Panc1 (cell line): Measurements from ENCODE around the gene NHEJ1. TPM values are rescaled to one million over a fixed set of nuclear protein-coding genes. Genes with fewer than 3 reads are reported as not detected.

Source experiments
- ATAC-seq: fragments of 200-7000 bp; cut with Tn5 transposase; 2 replicates; pipeline ENCODE4 v1.9.1; 2020; ENCODE audit warnings: mild to moderate bottlenecking, moderate library complexity
- BruUV-seq: library from RNA; stranded (reverse); fragments of 400-500 nt; replicated peaks from 2 replicates; lab custom pipeline; 2021; lab: Mats Ljungman, UMichigan
- CTCF ChIA-PET: fragments of 300-600 bp; sonication (Branson Sonifier 250); formaldehyde crosslinking; loops from one replicate; lab custom pipeline; 2022; ENCODE audit warnings: antibody characterized with exemption; lab: Charles Lee
- POLR2A ChIA-PET: fragments of 300-600 bp; sonication (Branson Sonifier 250); formaldehyde crosslinking; loops from one replicate; lab custom pipeline; 2022; ENCODE audit warnings: antibody characterized with exemption; lab: Charles Lee
- DNase-seq: peaks from one replicate; pipeline ENCODE4 v3.0.0-alpha.2; 2010; ENCODE audit warnings: low read depth, low spot score
- H3K27ac ChIP-seq: 2 replicates; pipeline ENCODE4 v1.5.1; 2011; ENCODE audit warnings: mild to moderate bottlenecking, low read length, inconsistent platforms
- H3K27me3 ChIP-seq: fragments of 200-500 bp; sonication (Bioruptor generic); 2 replicates; pipeline ENCODE4 v1.6.0; 2014; ENCODE audit warnings: low read length, inconsistent platforms; ENCODE audit not compliant: control insufficient read depth, insufficient read depth
- H3K36me3 ChIP-seq: fragments of 200-500 bp; sonication (Bioruptor generic); 2 replicates; pipeline ENCODE4 v1.5.1; 2014; ENCODE audit warnings: inconsistent platforms, mild to moderate bottlenecking, low read length, moderate library complexity; ENCODE audit not compliant: control insufficient read depth, insufficient read depth
- H3K4me1 ChIP-seq: 2 replicates; pipeline ENCODE4 v1.5.1; 2011; ENCODE audit warnings: inconsistent platforms, mild to moderate bottlenecking, low read length, moderate library complexity; ENCODE audit not compliant: control insufficient read depth, insufficient read depth
- H3K4me3 ChIP-seq, 2 experiments: 2 replicates each; pipeline ENCODE4 v1.5.1; 2011 to 2012; ENCODE audit warnings: low read depth in 2 of 2, low read length in 2 of 2, mild to moderate bottlenecking in 2 of 2, inconsistent platforms in 1 of 2, moderate library complexity in 1 of 2
- H3K9me3 ChIP-seq: fragments of 200-500 bp; sonication (Bioruptor generic); 2 replicates; pipeline ENCODE4 v1.5.1; 2014; ENCODE audit warnings: low read depth, mild to moderate bottlenecking, inconsistent platforms, low read length, moderate library complexity; ENCODE audit not compliant: control insufficient read depth, insufficient read depth
- POLR2AphosphoS5 ChIP-seq: IDR thresholded peaks from 2 replicates; pipeline ENCODE4 v1.6.1; 2012; ENCODE audit warnings: mild to moderate bottlenecking, low read depth, low read length, moderate library complexity
- SIN3A ChIP-seq: IDR thresholded peaks from 2 replicates; pipeline ENCODE4 v1.6.1; 2012; ENCODE audit warnings: low read depth, mild to moderate bottlenecking, low read length, moderate library complexity, borderline replicate concordance; ENCODE audit not compliant: insufficient read depth
- TCF7L2 ChIP-seq: IDR thresholded peaks from 2 replicates; pipeline ENCODE4 v1.6.1; 2011; ENCODE audit warnings: mild to moderate bottlenecking, low read depth, low read length, inconsistent platforms
- in situ Hi-C: cut with HindIII; loops from 2 replicates; pipeline ENCODE4 v1.10.0; 2016; ENCODE audit warnings: low sequenced_read_pairs, low pct_unique_long_range_greater_than_20kb
- intact Hi-C: fragments of 100-400 bp; cut with micrococcal nuclease; formaldehyde crosslinking; loops from one replicate; pipeline ENCODE4 v1.10.0; 2022; ENCODE audit not compliant: unreplicated experiment
- total RNA-seq: library from RNA; stranded (reverse); gene quantifications from one replicate; pipeline ENCODE4 v1.2.1, GENCODE V29; 2021; ENCODE audit not compliant: unreplicated experiment
- TF ChIP-seq, protein P1 (sequence below), 2 experiments: IDR thresholded peaks; 2 replicates each; pipeline ENCODE4 v1.6.1; 2011 to 2012; ENCODE audit warnings: low read depth in 2 of 2, control low read depth in 1 of 2, low read length in 1 of 2, mild to moderate bottlenecking in 1 of 2, moderate library complexity in 1 of 2; ENCODE audit not compliant: insufficient read depth in 1 of 2
- TF ChIP-seq, protein P2 (sequence below): fragments of 450-650 bp; IDR thresholded peaks from 2 replicates; pipeline ENCODE4 v1.5.1; 2017; ENCODE audit warnings: mild to moderate bottlenecking

NHEJ1 gene
- total RNA-seq, 1 experiment from 2014 or later = 18.2 TPM

DNA sequence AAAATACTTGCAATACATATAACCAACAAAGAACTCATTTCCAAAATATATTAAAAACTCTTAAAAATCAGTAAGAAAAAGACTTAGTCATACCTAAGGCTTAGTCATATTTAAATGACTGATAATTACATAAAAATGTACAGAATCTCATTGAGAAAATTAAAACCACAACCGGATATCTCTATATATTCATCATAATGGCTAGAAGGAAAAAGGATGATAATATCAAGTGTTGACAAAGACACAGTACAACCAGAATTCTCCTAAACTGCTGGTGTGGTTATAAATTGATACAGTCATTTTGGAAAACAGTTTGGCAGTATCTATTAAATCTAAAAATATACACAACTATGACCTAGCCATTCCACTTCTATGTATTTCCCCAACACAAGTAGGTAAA is 72.8 kb downstream of the NHEJ1 start:
- no peaks in the 10 kb centered on the region for H3K27me3 ChIP-seq
- no TSS peak for BruUV-seq
- no peak overlapping the region for H3K27ac ChIP-seq
- TF ChIP-seq, protein P1, sequence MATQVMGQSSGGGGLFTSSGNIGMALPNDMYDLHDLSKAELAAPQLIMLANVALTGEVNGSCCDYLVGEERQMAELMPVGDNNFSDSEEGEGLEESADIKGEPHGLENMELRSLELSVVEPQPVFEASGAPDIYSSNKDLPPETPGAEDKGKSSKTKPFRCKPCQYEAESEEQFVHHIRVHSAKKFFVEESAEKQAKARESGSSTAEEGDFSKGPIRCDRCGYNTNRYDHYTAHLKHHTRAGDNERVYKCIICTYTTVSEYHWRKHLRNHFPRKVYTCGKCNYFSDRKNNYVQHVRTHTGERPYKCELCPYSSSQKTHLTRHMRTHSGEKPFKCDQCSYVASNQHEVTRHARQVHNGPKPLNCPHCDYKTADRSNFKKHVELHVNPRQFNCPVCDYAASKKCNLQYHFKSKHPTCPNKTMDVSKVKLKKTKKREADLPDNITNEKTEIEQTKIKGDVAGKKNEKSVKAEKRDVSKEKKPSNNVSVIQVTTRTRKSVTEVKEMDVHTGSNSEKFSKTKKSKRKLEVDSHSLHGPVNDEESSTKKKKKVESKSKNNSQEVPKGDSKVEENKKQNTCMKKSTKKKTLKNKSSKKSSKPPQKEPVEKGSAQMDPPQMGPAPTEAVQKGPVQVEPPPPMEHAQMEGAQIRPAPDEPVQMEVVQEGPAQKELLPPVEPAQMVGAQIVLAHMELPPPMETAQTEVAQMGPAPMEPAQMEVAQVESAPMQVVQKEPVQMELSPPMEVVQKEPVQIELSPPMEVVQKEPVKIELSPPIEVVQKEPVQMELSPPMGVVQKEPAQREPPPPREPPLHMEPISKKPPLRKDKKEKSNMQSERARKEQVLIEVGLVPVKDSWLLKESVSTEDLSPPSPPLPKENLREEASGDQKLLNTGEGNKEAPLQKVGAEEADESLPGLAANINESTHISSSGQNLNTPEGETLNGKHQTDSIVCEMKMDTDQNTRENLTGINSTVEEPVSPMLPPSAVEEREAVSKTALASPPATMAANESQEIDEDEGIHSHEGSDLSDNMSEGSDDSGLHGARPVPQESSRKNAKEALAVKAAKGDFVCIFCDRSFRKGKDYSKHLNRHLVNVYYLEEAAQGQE (IDR thresholded peaks at IDR 0.05; ENCODE audit: insufficient read depth in 1 of 2, low read depth in 2 of 2, low read length in 1 of 2) = no peak
- no peak for TF ChIP-seq TCF7L2
- TF ChIP-seq, protein P2, sequence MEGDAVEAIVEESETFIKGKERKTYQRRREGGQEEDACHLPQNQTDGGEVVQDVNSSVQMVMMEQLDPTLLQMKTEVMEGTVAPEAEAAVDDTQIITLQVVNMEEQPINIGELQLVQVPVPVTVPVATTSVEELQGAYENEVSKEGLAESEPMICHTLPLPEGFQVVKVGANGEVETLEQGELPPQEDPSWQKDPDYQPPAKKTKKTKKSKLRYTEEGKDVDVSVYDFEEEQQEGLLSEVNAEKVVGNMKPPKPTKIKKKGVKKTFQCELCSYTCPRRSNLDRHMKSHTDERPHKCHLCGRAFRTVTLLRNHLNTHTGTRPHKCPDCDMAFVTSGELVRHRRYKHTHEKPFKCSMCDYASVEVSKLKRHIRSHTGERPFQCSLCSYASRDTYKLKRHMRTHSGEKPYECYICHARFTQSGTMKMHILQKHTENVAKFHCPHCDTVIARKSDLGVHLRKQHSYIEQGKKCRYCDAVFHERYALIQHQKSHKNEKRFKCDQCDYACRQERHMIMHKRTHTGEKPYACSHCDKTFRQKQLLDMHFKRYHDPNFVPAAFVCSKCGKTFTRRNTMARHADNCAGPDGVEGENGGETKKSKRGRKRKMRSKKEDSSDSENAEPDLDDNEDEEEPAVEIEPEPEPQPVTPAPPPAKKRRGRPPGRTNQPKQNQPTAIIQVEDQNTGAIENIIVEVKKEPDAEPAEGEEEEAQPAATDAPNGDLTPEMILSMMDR = no peak
- no peak for TF ChIP-seq SIN3A
- no peak for TF ChIP-seq POLR2AphosphoS5
- CTCF ChIA-PET = no interaction called here
- H3K9me3 ChIP-seq = no peaks in the 10 kb centered on the region
- in situ Hi-C loops (no loop called here), intact Hi-C loops (no loop called here)
- no peaks in the 10 kb centered on the region for H3K36me3 ChIP-seq
- DNase-seq (no peak), ATAC-seq (no peak)
- POLR2A ChIA-PET = interaction anchor here (0.7 kb wide), 1 partner anchor 11 kb away, joined by 4 read pairs; no protein-coding TSS in a partner anchor
- H3K4me3 ChIP-seq = no peak overlapping the region
- no peaks in the 10 kb centered on the region for H3K4me1 ChIP-seq

DNA sequence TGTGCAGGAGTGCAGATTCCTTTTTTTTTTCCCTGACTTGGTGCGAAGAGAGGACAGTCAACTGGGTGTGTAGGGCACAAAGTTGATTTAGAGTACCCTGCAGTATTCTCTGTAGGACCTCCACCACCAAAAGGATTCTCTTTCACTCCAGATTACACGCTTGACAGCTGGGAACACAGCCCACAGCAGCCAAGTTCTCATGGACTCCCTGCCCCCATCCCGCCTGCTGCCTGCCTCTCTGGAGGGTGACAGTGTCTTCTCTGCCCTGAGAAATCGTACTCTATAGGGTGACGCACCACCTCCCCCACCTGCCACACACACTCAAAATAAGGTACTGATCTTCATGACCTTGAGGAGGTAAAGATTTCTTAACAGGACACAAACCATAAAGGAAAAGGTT is 73.3 kb downstream of the NHEJ1 start:
- TF ChIP-seq, protein P1 (IDR thresholded peaks at IDR 0.05; ENCODE audit: insufficient read depth in 1 of 2, low read depth in 2 of 2, low read length in 1 of 2) = no peak
- TF ChIP-seq TCF7L2 = no peak
- TF ChIP-seq, protein P2 = no peak
- TF ChIP-seq SIN3A = no peak
- TF ChIP-seq POLR2AphosphoS5 = no peak
- intact Hi-C loops = no loop called here
- no peaks in the 10 kb centered on the region for H3K27me3 ChIP-seq
- DNase-seq (no peak), ATAC-seq (no peak)
- H3K4me3 ChIP-seq = no peak overlapping the region
- no peaks in the 10 kb centered on the region for H3K9me3 ChIP-seq
- CTCF ChIA-PET = no interaction called here
- no TSS peak for BruUV-seq
- H3K4me1 ChIP-seq = no peaks in the 10 kb centered on the region
- in situ Hi-C loops = no loop called here
- H3K27ac ChIP-seq = no peak overlapping the region
- POLR2A ChIA-PET = interaction anchor here (0.6 to 0.7 kb wide), 2 partner anchors 95 to 1283 kb away, joined by 3 to 4 read pairs; no protein-coding TSS in a partner anchor
- H3K36me3 ChIP-seq = no peaks in the 10 kb centered on the region
